ENCODE measurements around the gene NFAT5.

DNA sequence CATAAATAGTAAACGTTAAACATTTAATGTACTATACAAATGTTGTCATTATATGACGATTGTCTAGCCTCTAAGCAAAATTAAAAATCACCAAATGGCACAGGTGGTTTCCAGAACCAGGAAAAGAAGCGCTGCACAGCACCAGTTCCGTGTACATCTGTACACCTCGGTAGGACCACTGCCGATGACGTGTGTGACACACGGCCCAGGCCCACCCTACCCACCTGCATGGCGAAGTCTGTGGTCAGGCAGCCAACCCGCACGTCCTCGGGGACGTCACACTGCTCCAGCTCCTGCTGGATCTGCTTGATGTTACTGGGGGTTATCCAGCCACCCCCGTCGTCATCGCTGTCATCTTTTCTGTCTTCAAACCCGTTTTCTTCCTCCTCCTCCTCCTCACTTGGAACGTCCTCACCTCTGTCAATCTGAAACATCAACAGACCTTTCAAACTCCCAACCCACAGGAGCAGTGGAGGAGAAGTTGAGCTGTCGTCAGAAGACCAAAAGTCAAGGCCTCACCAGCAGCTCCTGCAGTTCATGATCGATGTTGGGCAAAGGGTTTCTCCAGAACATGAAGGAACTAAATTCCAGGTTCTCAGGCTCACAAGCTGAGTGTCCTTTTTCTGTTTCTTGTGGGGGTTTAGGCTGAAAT, 183.1 kb downstream of the NFAT5 start:
- TF ChIP-seq, protein P1, sequence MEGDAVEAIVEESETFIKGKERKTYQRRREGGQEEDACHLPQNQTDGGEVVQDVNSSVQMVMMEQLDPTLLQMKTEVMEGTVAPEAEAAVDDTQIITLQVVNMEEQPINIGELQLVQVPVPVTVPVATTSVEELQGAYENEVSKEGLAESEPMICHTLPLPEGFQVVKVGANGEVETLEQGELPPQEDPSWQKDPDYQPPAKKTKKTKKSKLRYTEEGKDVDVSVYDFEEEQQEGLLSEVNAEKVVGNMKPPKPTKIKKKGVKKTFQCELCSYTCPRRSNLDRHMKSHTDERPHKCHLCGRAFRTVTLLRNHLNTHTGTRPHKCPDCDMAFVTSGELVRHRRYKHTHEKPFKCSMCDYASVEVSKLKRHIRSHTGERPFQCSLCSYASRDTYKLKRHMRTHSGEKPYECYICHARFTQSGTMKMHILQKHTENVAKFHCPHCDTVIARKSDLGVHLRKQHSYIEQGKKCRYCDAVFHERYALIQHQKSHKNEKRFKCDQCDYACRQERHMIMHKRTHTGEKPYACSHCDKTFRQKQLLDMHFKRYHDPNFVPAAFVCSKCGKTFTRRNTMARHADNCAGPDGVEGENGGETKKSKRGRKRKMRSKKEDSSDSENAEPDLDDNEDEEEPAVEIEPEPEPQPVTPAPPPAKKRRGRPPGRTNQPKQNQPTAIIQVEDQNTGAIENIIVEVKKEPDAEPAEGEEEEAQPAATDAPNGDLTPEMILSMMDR (conservative IDR thresholded peaks at IDR 0.05; ENCODE audit: low read length), result no peak
- no peak for TF ChIP-seq EZH2phosphoT487 (IDR thresholded peaks at IDR 0.05; ENCODE audit: borderline replicate concordance, low read depth, low read length)
